ENCODE results near the gene CTSW.

Gene CTSW

DNA sequence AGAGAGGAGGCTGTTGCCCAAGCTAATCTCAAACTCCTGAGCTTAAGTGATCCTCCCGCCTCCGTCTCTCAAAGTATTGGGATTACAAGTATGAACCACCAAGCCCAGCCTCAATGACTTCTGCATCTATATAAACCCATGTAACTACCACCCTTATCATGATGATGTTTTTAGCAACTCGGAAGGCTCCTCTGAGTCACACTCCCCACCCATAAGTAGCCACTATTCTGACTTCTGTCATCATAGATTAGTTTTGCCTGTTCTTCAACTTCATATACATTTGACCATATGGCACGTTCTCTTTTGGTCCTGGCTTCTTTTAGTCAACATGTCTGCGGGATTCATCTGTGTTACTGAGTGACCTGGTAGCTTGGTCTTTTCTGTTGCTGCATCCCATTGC, 27.0 kb downstream of the CTSW start:
- DNase-seq: no peak

DNA sequence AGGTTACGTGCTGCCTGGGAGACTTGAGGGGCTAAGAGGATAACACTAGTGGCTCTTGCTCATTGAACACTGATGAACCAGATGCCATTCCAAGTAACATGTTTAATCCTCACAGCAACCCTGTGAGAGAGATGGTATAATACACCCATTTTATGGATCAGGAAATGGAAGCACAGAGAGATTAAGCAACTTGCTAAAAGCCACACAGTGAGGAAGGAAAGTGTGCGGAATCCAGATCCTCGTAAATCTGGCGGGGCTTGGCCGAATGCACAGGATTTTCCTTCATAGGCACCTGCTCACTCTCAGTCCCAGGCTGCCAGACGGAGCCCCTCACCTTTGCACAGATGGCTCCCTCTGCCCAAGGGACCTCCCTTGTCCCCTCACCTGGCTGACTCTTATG, 28.2 kb downstream of the CTSW start:
- no peak for DNase-seq

DNA sequence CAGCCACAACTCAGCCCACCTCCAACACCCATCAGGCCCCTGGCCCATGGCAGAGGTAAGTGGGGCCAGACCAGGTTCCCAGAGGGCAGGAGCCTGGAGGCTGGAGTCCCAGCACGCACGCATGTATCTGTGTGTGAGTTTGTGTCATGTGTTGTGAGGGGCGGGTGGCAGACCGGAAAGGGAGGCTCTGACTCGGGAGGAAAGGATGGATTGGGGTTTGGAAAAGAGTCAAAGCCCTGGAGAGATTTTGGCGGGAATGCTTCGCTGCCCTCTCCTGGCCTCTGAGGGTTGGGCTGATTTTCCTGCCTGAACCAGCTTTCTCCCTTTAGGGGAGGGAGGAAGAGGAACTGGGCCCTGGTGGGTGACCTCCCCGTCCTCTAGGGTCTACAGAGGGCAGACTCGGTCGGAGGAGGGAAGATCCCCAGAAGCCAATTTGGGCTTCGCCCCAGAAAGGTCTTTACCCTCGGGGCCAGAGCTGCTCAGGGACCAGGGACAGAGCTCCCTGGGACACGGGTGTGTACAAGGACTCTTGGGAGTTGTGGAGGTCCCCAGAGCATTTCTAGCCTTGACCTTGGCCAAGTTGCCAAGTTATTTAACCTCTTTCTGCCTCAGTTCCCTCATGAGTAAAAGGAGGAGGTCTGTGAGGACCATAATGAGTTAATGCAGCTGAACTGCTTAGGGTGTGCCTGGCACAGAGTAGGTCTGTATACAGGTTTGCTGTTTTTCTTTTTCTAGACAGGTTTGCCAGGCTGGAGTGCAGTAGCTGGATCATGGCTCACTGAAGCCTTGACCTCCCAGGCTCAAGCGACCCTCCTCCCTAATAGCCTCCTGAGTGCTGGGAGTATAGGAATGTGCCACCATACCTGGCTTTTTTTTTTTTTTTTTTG, 32.3 kb downstream of the CTSW start:
- DNase-seq: no peak

DNA sequence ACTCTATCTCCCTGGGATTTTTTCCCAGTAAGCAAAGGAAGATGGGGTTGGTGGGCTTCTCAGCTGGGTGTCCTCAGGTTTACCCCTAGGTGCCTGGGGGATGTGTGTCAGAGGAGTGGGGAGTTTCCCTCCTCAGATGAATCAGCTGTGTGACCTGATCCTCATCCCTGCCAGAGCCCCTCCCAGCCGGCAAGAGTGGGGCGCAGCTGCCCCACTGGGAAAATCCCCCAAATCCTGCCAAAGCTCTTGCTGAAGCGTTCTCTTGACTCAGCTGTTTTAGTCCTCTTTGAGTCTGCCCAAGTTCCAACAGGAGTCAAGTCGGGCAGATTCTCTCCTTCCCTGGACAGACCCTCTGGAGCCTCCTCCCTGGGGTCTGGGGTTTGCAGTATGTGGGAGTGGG, 33.2 kb downstream of the CTSW start:
- DNase-seq: no peak

DNA sequence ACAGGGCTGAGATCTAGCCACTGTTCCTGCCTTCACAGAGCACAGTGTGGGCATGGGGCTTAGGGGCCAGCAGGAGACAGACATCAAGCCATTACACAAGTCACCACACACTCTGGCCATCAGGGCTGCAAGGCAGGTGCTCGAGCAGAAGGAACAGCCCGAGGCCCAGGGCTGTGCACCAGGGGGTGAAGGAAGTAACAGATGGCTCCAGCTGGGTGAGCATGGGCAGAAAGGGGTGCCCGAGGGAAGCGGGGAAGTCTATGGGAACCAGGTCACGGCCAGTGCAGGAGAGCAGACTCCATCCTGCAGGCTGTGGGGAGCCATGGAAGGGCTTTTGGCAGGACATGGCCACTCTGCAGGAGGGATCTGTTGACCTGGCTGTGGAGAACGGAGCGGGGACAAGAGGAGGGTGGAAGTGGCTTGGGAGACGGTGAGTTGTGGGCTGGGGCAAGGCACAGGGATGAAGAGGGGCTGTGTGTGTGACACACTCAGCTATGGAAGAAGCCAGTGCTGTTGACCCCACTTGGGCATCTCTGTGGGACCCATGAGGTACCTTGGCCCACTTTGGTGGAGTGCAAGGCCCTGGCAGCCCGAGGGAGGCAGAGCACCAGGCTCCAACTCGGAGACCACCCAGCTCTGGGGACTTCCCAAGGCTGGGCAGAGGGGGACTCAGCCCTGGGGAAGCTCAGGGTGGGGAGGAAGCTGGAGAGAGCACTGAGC, 35.6 kb downstream of the CTSW start:
- DNase-seq: no peak

DNA sequence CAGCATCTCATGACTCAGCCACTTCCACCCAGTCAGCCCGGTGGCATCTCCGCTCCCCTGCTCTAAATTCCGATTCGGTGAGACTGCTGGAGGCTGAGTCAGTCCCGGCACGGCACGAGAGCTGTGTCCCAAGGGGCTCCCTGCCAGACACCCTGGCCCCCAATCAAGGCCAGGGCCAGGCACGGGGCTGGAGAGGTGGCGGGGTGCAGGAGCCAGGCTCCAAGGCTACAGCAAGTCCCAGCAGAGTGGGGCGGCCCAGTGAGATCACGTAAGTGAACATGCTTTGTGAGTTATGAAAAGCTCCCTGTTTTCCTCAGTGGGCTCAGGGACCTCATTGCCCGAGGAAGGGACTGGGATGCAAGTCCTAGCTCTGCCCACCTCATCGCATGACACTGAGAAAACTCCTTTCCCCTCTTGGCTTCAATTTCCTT, 36.2 kb downstream of the CTSW start:
- DNase-seq: no peak

DNA sequence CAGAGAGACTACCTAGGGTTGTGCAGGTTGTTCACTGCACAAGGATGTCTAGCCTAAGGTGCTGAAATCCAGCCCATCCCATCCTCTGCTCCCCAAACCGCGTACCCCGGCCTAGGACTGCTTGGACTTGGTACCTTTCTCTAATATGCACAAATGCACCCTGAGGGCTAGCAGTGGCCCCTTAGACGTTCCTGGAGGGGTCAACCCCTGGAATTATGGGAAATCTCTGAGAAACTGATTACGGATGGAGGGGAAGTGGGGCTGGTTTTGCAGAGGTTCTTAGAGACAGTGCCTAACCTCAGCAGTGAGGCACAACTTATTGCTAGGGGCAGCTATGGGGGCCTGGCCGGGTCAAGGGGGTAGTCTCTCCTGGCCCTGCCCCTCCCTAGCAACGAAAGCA, 36.8 kb downstream of the CTSW start:
- DNase-seq: no peak

DNA sequence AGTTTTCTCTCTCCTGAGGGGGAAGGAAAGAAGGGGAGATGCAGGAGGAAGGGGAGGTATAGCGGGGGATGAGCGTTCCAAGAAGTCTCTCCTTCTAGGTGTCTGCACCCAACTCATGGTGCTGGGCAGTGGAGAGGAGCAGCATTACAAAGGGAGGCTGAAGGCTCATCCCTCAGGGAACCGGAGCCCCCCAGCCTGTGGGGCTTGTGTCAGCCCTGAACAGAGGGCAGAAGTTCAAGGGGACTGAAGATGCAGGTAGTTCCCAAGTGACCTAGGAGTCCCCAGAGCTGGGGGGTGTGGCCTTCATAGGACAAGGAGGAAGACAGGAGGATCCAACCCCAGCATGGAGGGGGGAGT, 37.4 kb downstream of the CTSW start:
- DNase-seq: no peak

DNA sequence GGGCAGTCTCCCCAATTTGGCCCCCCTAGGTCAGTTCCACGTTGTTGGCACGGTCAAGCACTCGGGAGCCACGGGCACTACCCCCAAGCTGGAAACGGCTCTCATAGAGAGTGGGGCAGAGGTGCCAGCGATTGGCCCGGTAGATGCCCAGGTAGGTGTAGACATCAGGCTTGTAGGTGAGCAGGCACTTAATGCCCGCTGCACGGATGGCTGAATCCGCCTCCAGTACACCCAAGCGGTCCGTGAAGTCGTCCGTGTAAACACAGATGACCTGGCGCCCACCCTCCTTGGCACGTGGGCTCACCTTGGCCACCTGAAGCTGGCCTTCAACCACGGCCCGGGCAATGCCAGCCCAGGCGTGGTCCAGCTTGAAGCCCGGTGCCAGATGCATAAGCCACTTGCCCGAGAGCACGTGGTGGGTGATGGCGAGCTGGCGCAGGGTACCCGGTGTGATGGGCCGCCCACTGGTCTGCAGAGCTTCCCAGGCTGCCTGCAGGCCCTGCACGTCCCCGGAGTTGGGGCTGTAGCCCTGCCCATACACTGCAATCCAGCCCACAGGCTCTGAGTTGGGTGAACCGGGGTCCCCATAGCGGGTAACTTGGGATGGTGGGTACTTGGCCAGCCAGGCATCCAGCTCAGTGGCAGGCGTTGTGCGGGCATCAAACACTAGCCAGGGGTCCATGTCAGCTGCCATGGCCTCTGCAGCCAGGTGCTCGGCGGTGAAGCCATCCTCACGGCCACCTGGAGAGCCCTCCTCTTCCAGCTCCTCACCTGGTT, 38.0 kb downstream of the CTSW start:
- DNase-seq: no peak

DNA sequence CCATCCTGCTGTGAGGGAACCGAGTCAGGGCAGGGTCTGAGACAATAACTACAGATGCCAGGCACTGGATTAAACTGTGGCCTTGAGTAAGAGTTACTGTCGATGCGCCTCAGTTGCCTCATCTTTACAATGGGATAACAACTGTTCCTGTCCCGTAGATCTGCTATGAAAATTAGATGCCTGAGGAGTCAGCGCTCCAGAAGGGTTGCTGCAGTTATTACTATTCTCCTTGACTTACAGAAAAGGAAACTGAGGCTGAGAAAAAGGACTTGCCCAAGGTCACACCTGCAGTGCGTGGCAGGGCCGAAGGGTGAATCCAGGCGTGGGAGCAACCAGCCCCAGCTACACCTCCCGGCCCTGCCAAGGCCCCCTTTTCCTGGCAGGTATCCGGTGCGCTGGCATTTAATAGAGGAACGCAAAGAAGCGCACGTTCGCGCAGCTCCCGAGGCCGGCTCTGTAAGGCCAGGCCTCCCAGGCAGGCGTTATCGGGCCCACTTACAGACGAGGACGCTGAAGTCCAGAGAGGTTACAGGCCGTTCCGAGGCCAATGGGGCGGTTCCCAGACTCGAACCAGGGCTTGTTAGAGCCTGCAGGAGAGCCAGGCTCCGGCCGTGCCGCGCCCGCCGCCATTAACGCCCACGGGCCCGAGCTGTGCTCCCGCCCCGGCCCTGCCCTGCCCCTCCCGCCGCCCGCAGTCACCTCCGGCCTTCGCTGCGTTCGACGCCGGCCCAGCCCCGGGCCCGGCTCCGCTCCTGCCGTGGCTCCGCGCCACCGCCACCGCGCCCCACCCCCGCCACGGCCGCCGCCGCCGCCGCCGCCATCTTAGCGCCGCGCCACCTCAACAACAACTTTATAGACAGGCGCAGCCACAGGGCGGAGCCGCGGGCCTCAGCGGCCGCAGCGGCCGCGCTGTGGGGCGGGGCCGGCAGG, 38.8 kb downstream of the CTSW start, which contains the start of gene C11orf68:
Gene C11orf68 (minus strand): TSS at position 852 of the 930 bp plus-strand sequence. CDS start 31 bp downstream, at position 821.
- DNase-seq: no peak

DNA sequence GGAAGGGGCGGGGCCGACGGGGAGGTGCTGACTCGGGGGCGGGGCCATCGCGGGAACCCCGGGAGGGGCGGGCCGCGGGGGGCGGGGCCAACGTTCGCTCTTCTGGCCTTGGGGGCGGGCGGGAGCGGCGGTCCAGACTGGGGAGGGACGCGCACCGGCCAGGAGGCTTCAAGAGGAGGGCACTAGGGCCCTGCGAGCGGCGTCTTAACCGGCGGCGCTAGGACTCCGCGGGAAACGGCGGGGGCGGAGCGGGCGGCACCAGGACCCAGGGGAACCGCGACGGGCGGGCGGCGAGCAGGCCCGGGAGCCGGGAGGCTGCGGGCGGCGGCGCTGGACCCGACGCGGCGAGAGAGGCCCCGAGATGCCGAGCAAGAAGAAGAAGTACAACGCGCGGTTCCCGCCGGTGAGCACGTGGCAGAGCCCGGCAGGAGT, 39.5 kb downstream of the CTSW start, which contains the start of gene DRAP1:
Gene DRAP1 (plus strand): TSS at position 286 of the 432 bp plus-strand sequence. CDS start 76 bp downstream, at position 362.
- peak; percentile 96 for DNase-seq

DNA sequence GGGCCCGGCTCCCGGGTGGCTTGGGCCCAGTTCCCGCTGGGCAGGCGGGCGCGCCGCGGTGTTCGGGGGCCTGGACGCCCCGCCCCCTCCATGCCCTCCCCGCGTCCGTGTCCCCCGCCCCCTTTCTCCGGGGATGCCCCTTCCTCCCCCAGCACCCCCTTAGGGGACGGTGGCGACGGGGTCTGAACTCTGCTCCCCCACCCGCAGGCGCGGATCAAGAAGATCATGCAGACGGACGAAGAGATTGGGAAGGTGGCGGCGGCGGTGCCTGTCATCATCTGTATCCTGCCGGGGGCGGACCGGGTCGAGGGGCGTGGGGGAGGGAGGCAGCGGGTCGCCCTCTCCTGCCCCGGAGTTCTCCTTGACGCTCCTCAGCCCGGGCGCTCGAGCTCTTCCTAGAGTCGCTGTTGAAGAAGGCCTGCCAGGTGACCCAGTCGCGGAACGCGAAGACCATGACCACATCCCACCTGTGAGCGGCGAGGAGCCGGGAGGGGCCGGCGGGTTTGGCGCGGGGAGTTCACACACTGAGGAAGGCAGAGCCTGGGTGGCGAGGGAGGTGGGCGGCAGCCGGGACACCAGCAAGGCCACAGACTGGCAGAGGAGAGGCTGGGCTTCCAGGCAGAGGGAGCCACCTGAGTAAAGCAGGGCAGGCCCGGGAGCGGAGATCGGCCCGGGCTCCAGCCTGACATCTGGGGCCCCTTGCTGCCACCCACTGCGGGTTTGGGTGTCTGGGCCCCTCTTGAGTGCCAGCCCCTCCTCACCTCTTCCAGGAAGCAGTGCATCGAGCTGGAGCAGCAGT, 40.1 kb downstream of the CTSW start:
- peak; percentile 65 for DNase-seq

DNA sequence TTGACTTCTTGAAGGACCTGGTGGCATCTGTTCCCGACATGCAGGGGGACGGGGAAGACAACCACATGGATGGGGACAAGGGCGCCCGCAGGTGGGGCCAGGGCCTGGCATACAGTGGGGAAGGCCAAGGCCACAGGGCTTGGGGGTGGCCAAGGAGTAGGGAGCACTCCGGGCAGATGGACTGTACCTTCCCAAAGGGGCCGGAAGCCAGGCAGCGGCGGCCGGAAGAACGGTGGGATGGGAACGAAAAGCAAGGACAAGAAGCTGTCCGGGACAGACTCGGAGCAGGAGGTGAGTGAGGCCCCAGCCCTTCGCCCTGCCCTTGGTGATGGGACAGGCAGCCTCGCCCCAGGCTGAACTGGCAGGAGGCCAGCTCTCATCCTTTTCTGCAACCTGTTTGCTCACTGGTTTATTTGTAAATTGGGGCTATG, 40.8 kb downstream of the CTSW start:
- DNase-seq: no peak

DNA sequence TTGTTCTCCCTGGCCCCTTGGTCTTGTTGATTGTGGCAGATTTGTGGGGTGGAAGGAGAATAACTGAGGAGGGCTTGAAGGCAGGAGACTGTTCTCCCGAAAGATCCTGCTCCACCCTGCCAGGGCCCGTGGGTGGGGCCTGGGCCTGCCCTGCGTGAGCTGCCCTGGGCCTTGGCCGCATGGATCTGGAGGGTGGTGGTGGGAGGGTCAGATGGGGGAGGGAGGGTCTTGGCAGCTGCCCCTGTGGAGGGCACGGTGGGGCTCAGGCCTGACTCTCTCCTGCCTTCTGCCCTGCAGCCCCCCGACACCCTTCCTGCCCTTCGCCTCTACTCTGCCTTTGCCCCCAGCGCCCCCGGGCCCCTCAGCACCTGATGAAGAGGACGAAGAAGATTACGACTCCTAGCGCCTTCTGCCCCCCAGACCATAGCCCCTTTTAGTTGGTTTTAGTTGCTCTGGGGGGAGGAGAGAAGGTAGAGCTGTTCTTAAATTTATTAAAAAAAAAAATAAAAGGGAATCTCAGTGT, 41.5 kb downstream of the CTSW start:
- DNase-seq: no peak

DNA sequence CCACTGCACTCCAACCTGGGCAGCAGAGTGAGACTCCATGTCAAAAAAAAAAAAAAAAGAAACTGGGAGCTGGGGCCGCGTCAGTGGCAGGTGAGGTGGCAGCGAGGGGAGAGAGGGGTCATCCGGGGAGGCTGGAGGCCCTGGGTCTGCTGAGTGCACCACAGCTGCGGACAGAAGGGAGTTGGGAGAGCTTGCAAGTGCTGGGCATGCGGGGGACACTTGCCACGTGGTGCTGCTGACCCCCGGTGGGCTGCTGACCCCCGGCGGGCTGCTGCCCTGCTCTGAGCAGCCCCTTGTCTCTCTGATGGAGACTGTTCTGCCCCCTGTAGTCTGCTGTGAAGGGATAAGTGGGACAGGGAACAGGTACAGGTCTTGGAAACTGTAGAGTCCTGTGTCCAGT, 42.2 kb downstream of the CTSW start:
- DNase-seq: no peak

DNA sequence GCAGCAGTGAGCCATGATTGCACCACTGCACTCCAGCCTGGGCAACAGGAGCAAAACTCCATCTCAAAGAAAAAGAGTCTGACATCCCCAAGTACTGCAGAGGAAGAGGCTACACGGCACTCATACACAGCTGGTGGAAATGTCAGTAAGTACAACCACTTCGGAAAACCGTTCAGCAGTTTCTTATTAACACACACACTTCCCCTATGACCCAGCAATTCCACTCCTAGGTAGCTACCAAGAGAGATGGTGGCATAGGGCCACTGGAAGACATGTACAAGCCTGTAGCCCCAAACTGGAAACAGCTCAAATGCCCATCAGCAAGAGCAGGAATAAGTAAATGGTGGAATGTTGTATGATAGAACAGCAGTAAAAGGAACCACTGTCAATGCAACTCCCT, 42.9 kb downstream of the CTSW start:
- DNase-seq: no peak

DNA sequence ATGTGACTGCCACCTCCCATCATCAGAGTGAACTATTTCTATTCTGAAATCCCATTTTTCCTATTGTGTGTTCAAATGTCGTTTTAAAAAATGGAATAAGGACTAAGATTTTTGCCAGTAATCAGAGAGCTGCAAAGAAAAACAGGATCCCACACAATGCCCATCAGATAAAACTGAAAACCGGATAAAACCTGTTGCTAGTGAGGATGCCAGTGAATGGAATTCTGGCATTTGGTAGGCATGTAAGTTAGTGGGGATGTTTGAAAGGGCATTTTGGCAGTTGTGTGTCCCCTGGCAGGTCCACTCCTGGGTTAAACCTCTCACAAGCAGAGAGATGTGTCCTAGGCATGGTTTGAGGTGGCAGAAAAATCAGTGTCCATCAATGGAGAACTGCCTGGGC, 45.8 kb downstream of the CTSW start:
- no peak for DNase-seq

DNA sequence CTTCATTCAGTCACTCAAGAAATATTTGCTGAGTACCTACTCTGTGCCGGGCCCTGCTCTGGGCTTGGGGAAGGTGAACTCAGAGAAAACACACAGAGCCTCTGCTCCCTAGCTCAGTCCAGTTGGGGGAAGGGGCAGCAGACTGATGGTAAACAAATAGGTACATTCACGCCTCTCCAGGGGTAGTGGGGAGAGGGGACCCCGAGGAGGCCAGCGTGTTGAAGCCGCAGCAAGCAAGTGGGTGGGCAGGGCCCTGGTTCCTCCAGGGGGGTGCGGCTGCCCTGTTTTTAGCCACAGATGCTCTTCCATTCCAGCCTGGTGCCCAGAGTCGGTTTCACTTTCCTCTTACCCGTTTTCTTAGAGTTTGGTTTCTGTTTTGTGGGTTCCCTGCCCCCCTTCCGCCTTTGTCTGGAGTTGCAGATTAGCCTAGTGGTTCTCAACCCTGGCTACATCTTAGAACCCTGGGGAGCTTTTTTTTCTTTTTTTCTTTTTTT, 48.3 kb downstream of the CTSW start:
- DNase-seq: peak; percentile 54

DNA sequence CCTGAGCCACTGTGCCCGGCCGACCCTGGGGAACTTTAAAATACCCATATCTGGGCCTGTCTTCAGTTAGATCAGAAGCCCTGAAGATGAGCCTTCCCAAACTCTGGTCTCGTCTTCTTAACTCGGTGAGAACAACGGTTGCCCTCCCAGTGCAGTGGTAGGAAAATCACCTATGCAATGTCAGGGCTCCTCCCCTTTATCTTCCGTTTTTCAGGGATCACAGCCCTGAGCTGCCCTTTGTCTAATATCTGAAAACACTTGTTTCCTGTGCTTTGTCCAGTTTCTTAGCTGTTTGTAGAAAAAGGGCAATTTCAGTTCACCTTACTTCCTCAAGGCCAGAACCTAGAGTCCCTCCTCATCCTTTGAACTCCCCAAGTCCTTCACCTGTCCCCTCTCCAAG, 49.0 kb downstream of the CTSW start:
- DNase-seq: no peak

DNA sequence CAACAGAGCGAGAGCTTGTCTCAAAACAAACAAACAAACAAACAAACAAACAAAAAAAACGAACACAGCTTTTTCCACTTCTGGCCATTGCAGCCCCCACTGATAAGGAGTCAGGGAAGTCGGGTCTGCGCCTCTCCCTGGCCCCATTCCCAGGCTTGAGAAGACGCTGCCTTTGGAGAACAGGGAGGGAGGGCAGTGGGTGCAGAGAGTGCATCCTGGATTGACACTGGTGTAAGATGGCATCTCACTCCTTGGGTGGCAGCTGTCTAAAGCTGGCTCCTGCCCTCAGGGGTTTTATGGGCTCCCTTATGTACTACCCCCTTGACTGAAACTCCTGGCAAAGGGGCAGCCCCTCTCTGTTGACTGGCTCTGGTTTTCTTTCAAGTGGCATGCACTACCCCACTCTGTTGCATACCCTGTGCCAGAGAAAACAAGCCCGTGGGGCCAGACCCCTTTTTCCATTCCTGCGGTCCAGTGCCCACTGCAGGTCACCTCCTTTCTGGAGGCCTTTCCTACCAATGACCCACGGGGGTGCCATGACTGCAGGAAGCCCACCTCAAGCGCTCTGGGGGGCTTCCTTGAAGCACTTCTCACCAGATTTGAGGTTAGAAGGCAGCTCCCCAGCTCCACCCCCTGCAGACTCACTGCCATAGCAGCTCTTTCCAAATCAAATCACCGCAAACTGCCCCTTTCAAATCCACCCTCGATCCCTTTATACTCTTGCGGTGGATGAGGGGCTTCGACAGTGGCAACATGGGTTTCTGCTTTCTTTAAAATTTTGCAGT, 52.3 kb downstream of the CTSW start:
- DNase-seq: no peak
